NCI-H1092 (cell line): ENCODE results near the gene MAMDC4.

Experiments
- DNase-seq: peaks from one replicate; lab custom pipeline; 2025; lab: John Stamatoyannopoulos, UW

The MAMDC4 gene

DNA sequence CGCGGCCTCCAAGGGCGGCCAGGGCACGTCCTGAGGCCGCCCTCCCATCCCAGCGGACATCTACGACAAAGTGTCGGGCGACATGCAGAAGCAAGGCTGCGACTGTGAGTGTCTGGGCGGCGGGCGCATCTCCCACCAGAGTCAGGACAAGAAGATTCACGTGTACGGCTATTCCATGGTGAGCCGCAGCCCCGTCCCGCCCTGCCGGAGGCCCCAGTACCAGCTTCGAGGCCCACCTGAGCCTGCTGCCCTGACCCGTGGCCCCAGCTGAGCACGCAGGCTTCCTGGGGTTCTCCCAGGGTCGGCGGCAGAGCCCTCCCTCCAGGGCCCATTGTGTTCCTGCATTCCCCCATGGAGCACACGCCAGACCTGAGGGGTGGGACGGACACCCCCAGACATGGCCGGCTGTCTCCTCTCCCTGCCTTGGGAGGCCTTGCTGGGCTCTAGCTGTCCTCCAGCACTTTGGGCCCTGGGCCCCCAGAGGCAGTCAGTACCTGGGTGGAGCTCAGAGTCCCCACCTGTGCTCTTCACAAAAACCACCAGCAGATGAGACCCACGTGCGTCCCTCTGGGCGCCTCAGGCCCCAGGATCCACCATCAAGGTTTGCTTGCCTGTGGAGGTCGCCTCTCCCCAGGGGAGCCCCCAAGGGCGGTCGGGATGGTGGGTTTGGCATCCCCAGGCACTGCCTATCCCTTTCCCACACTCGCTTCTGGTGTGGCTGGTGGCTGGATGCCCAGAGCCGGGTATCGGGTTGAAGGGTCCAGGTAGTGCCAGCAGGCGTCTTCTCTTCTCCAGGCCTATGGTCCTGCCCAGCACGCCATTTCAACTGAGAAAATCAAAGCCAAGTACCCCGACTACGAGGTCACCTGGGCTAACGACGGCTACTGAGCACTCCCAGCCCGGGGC lies 1.9 kb upstream of the MAMDC4 start:
- no peak for DNase-seq

DNA sequence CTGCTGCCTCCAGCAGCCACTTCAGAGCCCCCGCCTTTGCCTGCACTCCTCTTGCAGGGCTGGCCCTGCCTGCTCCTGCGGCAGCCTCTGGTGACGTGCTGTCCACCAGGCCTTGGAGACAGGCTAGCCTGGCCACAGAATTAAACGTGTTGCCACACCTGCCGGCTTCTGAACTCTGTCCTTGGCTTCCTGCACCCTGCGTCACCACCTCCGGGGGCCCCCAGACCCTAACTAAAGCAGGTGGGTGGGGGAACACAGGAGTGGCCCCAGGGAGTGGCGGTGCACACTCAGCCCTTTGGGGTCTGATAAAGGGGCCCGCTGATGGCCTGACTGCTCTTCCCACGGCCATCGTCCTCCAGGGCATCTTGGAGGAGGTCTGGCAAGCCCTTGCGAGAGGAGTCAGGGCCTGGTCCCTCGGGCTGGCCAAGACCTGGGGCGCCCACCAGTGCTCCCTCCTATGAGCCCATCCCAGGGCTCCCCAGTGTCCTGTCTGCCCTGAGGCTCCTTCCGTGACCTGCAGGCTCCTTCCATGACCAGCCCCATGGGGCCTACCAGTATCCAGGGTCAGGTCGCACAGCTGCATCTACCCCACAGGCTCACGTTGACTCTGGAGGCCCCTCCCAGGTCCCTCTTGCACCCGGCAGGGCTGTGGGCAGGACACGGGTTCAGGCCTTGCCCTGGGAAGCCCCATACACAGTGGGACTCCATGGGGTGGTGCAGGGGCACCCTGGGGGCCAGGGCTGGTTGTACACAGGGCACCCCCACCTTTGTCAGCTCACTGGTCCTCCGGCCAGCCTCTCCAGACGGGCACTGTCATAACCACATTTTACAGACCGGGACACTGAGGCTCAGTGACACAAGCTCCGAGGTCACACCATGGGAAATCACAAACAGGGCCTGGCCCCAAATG lies 1.0 kb upstream of the MAMDC4 start:
- no peak for DNase-seq

DNA sequence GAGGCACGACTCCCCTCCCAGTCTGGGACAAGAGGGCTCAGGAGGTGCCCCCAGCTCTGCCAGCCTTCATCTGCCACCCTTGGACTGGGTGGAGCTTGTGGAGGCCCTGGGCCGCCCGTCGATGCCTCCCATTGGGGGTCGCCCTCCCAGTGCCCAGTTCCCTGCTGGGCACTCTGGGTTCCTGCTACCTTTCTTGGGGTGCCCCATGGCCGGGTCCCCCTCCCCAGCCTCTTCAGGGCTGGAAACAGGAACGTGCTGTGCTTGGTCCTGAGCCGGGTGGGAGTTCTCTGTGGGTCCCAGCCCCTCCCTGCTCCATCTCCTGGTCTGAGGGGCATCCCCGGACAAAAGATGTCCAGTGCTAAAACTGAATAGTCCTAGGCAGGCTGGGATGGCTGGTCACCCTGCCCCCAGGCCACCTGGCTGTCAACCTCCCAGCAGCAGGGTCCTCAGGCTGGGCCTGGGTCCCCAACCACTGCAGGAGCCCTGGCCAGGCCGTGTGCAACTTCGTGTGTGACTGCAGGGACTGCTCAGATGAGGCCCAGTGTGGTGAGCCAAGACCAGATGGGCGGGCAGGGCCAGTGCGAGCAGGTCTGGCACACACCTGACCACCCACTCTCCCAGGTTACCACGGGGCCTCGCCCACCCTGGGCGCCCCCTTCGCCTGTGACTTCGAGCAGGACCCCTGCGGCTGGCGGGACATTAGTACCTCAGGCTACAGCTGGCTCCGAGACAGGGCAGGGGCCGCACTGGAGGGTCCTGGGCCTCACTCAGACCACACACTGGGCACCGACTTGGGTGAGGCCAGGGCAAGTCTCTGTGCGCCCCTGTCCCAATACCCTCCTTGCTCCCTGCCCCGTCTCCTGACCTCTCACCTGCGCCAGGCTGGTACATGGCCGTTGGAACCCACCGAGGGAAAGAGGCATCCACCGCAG lies 784 bp downstream of the MAMDC4 start:
- no peak for DNase-seq

GRCh38 chr9:136853596-136854112 lies 1.5 kb downstream of the MAMDC4 start:
- DNase-seq, result no peak

- DNase-seq, result no peak
Measured at GRCh38 chr9:136854113-136854841, 2.1 kb downstream of the MAMDC4 start.

DNA sequence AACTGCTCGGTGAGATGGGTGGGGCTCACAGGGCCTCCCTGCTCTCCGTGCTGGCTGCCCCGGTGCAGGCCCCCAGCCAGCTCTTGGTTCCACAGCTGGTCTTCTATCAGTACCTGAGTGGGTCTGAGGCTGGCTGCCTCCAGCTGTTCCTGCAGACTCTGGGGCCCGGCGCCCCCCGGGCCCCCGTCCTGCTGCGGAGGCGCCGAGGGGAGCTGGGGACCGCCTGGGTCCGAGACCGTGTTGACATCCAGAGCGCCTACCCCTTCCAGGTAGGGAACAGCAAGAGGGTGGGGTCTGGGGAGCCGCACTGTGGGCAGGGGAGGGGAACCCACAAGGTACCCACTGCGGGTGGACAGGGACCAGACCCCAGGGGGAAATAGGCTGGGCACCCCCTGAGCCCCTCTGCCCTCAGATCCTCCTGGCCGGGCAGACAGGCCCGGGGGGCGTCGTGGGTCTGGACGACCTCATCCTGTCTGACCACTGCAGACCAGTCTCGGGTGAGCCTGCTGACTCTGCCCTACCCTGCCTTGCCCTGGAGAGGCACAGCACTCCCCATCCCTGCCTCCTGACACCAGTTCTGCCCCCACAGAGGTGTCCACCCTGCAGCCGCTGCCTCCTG lies 2.8 kb downstream of the MAMDC4 start:
- no peak for DNase-seq

DNA sequence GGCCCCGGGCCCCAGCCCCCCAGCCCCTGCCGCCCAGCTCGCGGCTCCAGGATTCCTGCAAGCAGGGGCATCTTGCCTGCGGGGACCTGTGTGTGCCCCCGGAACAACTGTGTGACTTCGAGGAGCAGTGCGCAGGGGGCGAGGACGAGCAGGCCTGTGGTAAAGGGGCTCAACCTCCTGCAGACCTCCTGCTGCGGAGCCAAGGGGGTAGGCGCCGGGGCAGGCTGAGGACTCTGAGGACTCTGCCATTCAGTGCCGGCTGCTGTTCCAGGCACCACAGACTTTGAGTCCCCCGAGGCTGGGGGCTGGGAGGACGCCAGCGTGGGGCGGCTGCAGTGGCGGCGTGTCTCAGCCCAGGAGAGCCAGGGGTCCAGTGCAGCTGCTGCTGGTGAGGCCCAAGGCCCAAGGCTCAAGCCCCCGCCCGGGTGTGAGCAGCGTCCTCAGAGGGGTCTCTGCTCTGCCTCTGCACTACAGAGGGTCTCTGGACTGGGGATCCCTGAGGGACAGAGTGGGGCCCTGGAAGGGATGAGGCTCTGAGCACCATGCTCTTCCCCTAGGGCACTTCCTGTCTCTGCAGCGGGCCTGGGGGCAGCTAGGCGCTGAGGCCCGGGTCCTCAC lies 3.4 kb downstream of the MAMDC4 start:
- DNase-seq, result no peak

GRCh38 chr9:136856079-136856476 lies 3.9 kb downstream of the MAMDC4 start:
- no peak for DNase-seq

DNA sequence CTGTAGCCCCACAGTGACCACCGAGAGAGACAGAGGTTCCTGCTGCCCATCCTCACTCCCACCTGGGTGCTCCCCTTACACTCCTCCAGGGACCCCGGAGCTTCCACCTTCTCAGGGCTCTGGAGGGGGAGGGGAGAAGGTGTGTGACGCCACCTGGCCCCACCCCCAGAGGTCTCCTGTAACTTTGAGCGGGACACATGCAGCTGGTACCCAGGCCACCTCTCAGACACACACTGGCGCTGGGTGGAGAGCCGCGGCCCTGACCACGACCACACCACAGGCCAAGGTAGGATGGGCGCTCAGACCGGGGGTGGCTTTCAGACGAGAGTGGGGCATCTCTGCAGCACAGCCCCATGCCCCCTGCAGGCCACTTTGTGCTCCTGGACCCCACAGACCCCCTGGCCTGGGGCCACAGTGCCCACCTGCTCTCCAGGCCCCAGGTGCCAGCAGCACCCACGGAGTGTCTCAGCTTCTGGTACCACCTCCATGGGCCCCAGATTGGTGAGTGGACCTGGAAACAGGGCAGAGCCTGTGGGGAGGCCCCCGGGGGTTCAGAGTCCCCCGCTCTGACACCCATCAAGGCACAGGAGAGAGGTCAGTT lies 4.5 kb downstream of the MAMDC4 start:
- no peak for DNase-seq

GRCh38 chr9:136857166-136857565 lies 5.0 kb downstream of the MAMDC4 start:
- DNase-seq, result no peak

DNA sequence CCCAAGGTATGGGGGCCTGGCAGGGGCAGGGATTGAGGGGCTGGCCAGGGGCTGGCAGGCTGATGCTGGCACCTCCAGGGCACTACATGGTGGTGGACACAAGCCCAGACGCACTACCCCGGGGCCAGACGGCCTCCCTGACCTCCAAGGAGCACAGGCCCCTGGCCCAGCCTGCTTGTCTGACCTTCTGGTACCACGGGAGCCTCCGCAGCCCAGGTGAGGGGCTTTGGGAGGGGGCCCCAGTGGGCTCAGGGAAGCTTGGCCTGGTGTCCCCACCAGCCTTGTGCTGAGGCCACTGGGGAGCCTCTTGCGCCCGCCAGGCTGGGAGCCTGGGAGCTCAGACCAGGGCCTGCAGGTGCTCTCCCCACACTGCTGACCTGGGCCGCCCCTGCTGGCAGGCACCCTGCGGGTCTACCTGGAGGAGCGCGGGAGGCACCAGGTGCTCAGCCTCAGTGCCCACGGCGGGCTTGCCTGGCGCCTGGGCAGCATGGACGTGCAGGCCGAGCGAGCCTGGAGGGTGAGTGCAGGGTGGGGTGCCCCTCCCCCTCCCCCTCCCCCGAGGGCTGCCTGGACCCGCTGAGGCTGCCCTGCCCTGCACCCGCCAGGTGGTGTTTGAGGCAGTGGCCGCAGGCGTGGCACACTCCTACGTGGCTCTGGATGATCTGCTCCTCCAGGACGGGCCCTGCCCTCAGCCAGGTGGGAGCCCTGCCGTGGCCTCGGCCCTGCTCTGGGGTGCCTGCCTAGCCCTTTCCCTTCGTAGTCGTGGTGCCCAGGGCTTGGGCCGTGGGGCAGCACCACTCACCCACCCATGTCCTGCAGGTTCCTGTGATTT lies 5.7 kb downstream of the MAMDC4 start:
- DNase-seq, result no peak

- no peak for DNase-seq
Measured at GRCh38 chr9:136858452-136858843, 6.3 kb downstream of the MAMDC4 start.

- no peak for DNase-seq
Measured at GRCh38 chr9:136858844-136859757, 7.0 kb downstream of the MAMDC4 start.

GRCh38 chr9:136860529-136860928 lies 8.4 kb downstream of the MAMDC4 start:
- DNase-seq, result no peak

DNA sequence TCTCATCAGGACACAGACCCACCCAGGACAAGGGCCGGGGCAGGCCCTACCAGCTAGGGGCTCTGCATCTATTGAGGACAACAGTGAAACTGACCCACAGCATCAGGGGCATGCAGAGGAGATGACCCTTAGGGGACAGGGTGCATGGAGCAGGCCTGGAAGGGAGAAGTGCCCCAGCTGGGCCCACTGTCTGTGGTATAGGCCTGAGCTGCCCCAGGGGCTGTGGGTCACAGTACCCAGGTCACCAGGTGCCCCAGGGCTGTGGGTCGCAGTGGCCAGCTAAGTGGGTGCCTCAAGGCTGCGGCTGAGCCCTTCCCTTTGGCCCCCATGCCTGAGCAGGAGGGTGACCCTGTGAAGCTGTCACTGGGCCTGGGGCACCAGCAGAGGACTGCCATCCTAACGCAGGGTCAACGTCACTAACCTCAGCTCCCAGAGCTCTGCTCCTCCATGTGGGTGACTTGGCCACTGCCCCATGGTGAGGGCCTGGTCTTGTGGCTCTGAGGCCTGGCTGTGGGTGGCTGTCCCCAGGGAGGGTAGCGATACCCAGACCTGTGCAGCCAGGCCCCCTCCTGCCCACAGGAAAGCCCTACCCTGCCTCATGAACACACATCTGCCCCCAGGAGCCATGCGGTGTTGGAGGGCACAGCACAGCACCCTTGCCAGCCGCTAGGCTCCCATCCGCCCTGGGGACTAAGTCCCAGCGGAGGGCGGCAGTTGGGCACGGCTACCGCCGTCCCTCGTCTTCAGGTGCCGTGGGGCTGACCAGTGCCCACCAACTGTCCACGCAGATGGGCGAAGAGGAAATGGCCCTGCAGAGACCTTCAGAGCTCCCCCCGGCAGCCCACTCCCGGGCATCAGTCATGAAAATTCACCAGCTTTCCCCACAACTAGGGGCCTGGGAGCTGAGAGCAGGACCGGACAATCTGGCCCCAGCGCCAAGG lies 9.1 kb downstream of the MAMDC4 start:
- DNase-seq, result no peak

DNA sequence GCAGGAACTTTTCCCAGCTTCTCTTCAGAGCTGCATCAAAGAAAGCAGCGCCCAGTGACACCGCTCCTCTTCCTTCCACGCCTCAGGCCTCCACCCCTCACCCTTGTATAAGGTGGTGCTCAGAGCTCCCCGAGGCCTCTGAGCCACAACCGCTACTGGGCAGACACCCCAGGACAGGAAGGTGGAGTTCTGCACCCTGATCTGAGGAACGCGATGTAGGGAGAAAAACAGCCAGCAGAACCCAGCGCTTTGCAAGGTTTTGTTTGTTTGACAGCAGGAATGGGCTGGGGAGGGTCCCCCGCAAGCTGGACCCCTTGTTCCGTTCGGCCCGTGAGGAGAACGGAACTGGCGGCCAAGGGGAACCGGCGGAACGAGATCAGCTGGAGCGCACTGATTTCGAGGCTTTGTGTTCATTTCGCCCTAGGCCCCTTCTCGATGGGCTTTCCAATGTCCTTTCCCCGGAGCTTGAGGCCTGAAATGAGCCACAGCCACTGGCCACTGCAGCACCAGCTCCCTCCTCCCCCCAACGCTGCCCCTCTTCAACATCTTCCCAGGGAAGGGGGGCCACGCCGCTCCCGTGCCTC lies 9.8 kb downstream of the MAMDC4 start:
- DNase-seq, result no peak
